ENCODE data around the gene SUSD3. TPM values are rescaled to one million over a fixed set of nuclear protein-coding genes. Genes with fewer than 3 reads are reported as not detected.
"Not testable (repeated sequence)": the region's sequence is repeated elsewhere in the genome, so short reads cannot be mapped to it uniquely, and the experiment has no call there.

The SUSD3 gene
- total and polyA plus RNA-seq, 5 donors: 0.16 to 2.0 (median 1.2) TPM

DNA sequence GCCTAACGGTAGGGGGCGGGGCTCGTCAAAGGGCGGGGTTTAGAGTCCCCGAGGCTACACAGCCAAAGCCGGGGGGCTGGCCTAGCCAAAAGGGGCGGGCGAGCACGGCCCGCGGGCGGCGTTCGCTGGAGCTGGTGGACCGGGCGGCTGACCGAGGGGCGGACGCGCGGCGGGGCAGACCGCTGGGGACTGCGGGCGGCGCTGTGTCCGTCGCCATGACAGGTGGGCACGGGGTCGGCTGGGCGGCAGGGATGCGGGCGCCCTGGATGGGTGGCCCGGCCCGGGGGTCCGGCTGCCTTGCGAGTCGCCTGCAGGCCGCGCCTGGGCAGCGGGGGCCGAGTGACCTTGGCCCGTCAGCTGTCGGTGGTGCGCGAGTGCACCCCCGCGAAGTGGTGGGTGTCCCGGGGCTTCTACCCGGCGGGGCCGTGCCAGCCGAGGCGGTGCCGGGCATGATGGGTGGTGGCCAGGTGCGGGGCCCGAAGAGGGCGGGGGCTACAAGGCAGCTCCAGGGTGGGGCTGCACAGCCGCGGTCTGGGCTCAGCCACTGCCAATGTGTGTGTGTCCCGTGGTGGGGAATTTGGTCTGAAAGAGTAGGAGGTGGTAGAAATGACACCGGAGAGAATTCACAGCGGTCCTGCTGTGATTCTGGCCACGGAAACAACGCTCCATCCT, 37.8 kb downstream of the SUSD3 start, which contains the start of gene CARD19:
CARD19 (plus strand) TSS at position 87 of the 672 bp plus-strand sequence; CDS start at position 216, 129 bp downstream.
- under 1% methylated on average over 65 of the region's 65 CpGs for WGBS
- intact Hi-C loops (cut with DNase I): loop anchor here in 1 of 4 donors (10.0 kb wide), 1 partner anchor 359 kb away; the partner anchor contains the start of genes FAM120A and FAM120AOS
- peaks cover 8% of the 10 kb centered on the region for H3K4me1 ChIP-seq (ENCODE audit: control insufficient read depth, insufficient read depth, low read length)

DNA sequence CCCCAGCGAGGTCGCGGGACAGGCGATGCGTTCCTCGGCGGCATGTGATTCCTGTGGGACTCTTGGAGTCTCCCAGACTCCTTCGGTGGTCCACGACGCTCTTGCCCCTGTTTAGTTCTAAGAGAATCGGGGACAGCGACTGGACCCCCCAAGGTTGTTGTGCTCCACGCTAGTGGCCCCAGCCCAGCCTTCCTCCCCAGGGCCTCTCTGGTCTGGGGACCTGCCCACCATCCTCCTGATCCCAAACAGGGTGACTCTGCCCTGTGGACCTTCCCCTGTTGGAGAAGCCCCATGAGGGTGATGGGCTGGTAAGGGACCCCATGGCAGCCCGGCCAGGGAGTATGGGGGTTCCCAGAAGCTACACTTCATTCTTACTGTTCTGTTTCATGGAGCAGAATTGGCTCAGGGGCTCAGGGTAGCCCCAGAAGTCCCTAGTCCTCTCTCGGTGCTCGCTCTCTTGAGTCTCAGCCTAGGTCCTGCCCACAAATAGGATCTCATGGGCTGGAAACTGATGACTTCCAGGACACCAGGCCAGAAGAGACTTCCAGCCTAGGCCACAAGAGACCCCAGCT, 38.4 kb downstream of the SUSD3 start:
- H3K4me3 ChIP-seq (ENCODE audit: low read length): peak overlapping the region; percentile 69
- DNase-seq (peak in 1 of 3 donors; percentile 60), ATAC-seq (no peak)
- 17% methylated on average over 16 of the region's 16 CpGs for WGBS
- H3K27me3 ChIP-seq (ENCODE audit: control insufficient read depth, insufficient read depth): no peaks in the 10 kb centered on the region
- peak overlapping the region; percentile 84 for H3K27ac ChIP-seq (ENCODE audit: low read length)
- H3K4me1 ChIP-seq (ENCODE audit: control insufficient read depth, insufficient read depth, low read length): peaks cover 8% of the 10 kb centered on the region
- intact Hi-C loops (cut with DNase I): loop anchor here in 1 of 4 donors (10.0 kb wide), 1 partner anchor 358 kb away; the partner anchor contains the start of genes FAM120A and FAM120AOS
- no peaks in the 10 kb centered on the region for H3K9me3 ChIP-seq (ENCODE audit: control insufficient read depth, low read length)

More for the DNA sequence above, 37.8 kb downstream of the SUSD3 start, which contains the start of gene CARD19:
- H3K4me3 ChIP-seq (ENCODE audit: low read length): peak within 1 kb of the TSS; percentile 69
- no peaks in the 10 kb centered on the region for H3K27me3 ChIP-seq (ENCODE audit: control insufficient read depth, insufficient read depth)
- peak within 1 kb of the TSS; percentile 85 for H3K27ac ChIP-seq (ENCODE audit: low read length)
- no peaks in the 10 kb centered on the region for H3K9me3 ChIP-seq (ENCODE audit: control insufficient read depth, low read length)
- peak; percentile 1 to 3 for ATAC-seq
- DNase-seq: peak in 1 of 3 donors; percentile 72

DNA sequence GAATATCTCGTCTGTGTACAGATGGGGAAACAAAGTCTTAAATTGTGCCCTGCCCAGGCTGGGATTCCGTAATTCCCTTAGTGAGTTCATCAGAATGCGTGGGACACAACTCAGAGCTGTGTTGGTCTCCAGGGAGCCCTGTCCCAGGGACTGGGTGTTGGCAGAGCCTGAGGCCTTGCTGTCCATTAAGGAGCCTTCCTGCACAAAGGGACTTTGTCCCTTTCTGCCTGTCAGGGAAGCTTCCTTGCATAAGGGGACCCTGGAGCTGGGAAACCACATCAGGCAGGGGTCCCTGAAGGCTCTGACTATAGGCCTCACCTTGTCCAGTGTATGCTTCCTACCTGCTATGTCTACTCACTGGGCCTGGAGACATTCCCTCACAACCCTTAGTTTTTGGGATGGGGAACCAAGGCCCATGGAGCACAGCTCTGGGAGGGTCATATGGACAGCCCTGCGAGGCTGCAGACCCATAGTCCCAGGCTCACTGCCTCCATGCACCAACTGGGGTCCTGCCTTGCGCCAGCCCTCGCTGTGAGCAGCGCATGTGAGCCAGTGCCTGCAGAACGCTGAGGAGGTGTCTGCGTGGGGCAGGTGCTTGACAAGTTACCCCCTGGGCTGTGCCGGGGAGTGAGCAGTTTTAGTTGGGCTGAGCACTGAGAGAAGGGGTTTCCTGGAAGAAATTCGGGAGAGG, 39.2 kb downstream of the SUSD3 start:
- DNase-seq: peak in 1 of 3 donors; percentile 56
- H3K27me3 ChIP-seq (ENCODE audit: control insufficient read depth, insufficient read depth): no peaks in the 10 kb centered on the region

DNA sequence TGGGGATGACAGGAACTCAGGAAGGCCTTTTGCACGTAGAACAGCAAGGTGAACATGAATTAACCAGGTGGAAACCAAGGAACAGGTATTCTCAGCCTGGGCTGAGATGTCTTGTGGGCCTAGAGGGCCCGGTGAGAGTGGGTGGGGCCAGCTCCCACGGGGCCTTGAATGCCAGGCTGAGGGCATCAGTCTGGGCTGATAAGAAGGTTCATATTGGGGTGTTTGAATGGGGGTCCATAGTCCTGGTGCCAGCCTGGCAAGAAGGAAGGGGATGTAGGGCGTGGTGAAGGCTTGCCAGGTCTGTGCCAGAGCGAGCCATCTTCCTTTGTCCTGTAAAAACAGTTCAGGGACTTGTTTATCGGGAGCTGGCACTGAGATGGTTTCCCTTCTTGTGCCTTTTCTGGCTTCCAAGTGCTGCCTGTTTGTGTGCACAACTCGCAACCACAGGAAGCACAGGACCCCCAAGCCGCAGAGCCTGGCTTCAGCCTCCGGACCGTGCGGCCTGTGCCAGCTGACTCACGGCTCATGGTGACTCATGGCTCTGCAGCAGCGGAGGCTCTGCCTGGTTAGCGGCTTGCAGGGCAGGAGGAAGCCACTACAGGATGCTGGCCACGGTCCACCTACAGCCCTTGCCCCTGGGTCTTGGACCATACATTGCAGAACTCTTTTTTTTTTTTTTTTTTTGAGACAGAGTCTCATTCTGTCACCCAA, 39.9 kb downstream of the SUSD3 start:
- Histone ChIP-seq H3K27me3 (ENCODE audit: control insufficient read depth, insufficient read depth) (no peaks in the 10 kb centered on the region), H3K4me1 (ENCODE audit: control insufficient read depth, insufficient read depth, low read length) (peaks cover 8% of the 10 kb centered on the region), H3K9me3 (ENCODE audit: control insufficient read depth, low read length) (no peaks in the 10 kb centered on the region), H3K27ac (ENCODE audit: low read length) (peak overlapping the region; percentile 17), H3K4me3 (ENCODE audit: low read length) (no peak overlapping the region)
- intact Hi-C loops (cut with DNase I): loop anchor here in 1 of 4 donors (10.0 kb wide), 1 partner anchor 356 kb away; the partner anchor contains the start of genes FAM120A and FAM120AOS
- ATAC-seq (peak; percentile 45 to 53), DNase-seq (peak; percentile 94 to 95 (median 95))
- 28% methylated on average over 15 of the region's 15 CpGs for WGBS

More for the DNA sequence above, 39.2 kb downstream of the SUSD3 start:
- WGBS: 74% methylated on average over 11 of the region's 11 CpGs
- Histone ChIP-seq H3K4me3 (ENCODE audit: low read length) (no peak overlapping the region), H3K4me1 (ENCODE audit: control insufficient read depth, insufficient read depth, low read length) (peaks cover 8% of the 10 kb centered on the region), H3K9me3 (ENCODE audit: control insufficient read depth, low read length) (no peaks in the 10 kb centered on the region), H3K27ac (ENCODE audit: low read length) (peak overlapping the region; percentile 6)
- intact Hi-C loops (cut with DNase I): loop anchor here in 1 of 4 donors (10.0 kb wide), 1 partner anchor 357 kb away; the partner anchor contains the start of genes FAM120A and FAM120AOS
- ATAC-seq: no peak

DNA sequence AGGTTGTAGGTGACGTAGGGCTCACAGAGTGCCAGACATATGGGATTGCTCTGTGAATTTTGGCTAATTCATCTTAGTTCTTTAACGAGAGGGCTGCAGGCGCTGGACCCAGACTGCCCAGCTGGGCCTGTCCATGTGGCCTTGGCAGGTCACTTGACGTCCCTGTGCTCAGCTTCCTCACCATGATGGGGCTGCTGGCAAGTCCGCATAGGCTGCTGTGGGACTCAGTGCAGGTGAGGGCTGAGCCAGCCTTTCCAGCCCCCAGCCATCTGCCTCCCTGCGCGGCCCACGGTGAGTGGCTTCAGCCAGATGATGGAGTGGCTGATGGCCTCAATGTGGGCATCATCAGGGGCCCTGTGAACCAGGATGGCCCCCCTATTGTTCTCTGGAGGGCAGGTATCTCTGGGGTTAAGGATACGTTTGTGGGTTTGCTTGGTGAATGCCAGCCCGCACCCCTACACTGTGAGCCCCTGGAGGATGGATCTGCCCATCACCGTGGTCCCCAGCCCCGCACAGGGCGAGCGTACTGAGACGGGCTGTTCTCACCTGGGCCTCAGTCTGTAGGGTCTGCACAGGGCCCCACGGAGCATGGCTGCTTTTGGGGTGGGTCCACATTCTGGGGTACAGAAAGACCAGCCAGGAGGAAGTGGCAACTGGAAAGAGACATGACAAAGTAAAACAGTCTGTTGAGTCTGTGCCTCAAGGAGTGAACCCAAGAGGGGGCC, 41.2 kb downstream of the SUSD3 start:
- peak in 2 of 3 donors; percentile 44 to 55 for DNase-seq
- no peak for ATAC-seq
- Histone ChIP-seq H3K27me3 (ENCODE audit: control insufficient read depth, insufficient read depth) (no peaks in the 10 kb centered on the region), H3K4me1 (ENCODE audit: control insufficient read depth, insufficient read depth, low read length) (peaks cover 8% of the 10 kb centered on the region), H3K4me3 (ENCODE audit: low read length) (no peak overlapping the region), H3K9me3 (ENCODE audit: control insufficient read depth, low read length) (no peaks in the 10 kb centered on the region), H3K27ac (ENCODE audit: low read length) (no peak overlapping the region)
- 89% methylated on average over 16 of the region's 16 CpGs for WGBS
- intact Hi-C loops (cut with DNase I): loop anchor here in 2 of 4 donors (10.0 kb wide), 2 partner anchors 205 to 355 kb away; partner anchors contain the start of genes FAM120A (in 1 of the 2) and FAM120AOS (in 1 of the 2)

DNA sequence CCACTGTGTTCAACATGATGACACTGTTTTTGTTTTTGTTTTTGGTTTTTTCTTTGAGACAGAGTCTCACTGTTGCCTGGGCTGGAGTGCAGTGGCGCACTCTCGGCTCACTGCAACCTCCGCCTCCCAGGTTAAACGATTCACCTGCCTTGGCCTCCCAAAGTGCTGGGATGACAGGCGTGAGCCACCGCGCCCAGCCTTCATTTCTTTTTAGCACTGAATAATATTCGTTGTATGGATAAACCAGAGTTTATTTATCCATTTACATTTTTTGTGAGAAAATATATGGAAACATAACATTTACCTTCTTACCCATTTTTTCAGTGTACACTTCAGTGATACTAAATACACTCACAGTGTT, 41.8 kb downstream of the SUSD3 start:
- H3K4me1 ChIP-seq (ENCODE audit: control insufficient read depth, insufficient read depth, low read length): peaks cover 8% of the 10 kb centered on the region
- H3K4me3 ChIP-seq (ENCODE audit: low read length): no peak overlapping the region
- peak in 2 of 3 donors; percentile 16 to 27 for DNase-seq
- ATAC-seq: no peak
- intact Hi-C loops (cut with DNase I): loop anchor here in 1 of 4 donors (10.0 kb wide), 1 partner anchor 205 kb away; no protein-coding TSS in a partner anchor
- no peaks in the 10 kb centered on the region for H3K27me3 ChIP-seq (ENCODE audit: control insufficient read depth, insufficient read depth)
- no peak overlapping the region for H3K27ac ChIP-seq (ENCODE audit: low read length)
- 96% methylated on average over 8 of the region's 8 CpGs for WGBS
- H3K9me3 ChIP-seq (ENCODE audit: control insufficient read depth, low read length): no peaks in the 10 kb centered on the region

DNA sequence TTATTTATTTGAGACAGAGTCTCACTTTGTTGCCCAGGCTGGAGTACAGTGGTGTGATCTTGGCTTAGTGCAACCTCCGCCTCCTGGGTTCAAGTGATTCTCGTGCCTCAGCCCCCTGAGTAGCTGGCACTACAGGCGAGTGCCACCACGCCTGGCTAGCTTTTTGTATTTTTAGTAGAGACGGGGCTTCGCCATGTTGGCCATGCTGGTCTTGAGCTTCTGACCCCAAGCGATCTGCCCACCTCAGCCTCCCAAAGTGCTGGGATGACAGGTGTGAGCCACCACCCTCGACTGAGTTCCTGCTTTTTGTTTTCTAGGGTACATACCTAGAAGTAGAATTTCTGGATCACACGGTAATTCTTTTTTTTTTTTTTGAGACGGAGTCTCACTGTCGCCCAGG, 42.6 kb downstream of the SUSD3 start:
- intact Hi-C loops (cut with DNase I): loop anchor here in 1 of 4 donors (10.0 kb wide), 1 partner anchor 204 kb away; no protein-coding TSS in a partner anchor
- H3K9me3 ChIP-seq (ENCODE audit: control insufficient read depth, low read length); H3K4me1 ChIP-seq (ENCODE audit: control insufficient read depth, insufficient read depth, low read length); H3K27me3 ChIP-seq (ENCODE audit: control insufficient read depth, insufficient read depth); H3K27ac ChIP-seq (ENCODE audit: low read length); H3K4me3 ChIP-seq (ENCODE audit: low read length); ATAC-seq: not testable (repeated sequence)
- peak in 2 of 3 donors; percentile 9 to 30 for DNase-seq
- WGBS: 98% methylated on average over 11 of the region's 11 CpGs

DNA sequence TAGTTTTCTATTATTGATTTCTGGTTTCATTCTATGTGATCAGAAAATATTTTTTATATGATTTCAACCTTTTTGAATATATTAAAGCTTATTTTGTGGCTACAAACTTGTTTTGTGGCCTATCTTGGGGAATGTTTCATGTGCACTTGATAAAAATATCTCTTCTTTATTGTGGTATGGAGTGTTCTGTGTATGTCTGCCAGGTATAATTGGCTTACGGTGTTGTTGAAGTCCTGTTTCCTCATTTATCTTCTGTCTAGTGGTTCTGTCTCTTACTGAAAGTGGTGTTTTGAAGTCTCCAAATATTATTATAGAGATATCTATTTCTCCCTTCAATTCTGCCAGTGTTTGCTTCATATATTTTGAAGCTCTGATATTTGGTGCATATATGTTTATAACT, 47.1 kb downstream of the SUSD3 start:
- no peaks in the 10 kb centered on the region for H3K4me1 ChIP-seq (ENCODE audit: control insufficient read depth, insufficient read depth, low read length)
- H3K27me3 ChIP-seq (ENCODE audit: control insufficient read depth, insufficient read depth): no peaks in the 10 kb centered on the region
- WGBS: 69% methylated on average over 1 of the region's 1 CpG
- no peaks in the 10 kb centered on the region for H3K9me3 ChIP-seq (ENCODE audit: control insufficient read depth, low read length)
- intact Hi-C loops (cut with DNase I): loop anchor here in 1 of 4 donors (10.0 kb wide), 1 partner anchor 199 kb away; no protein-coding TSS in a partner anchor
- ATAC-seq (no peak), DNase-seq (no peak)
- H3K27ac ChIP-seq (ENCODE audit: low read length): no peak overlapping the region
- no peak overlapping the region for H3K4me3 ChIP-seq (ENCODE audit: low read length)

DNA sequence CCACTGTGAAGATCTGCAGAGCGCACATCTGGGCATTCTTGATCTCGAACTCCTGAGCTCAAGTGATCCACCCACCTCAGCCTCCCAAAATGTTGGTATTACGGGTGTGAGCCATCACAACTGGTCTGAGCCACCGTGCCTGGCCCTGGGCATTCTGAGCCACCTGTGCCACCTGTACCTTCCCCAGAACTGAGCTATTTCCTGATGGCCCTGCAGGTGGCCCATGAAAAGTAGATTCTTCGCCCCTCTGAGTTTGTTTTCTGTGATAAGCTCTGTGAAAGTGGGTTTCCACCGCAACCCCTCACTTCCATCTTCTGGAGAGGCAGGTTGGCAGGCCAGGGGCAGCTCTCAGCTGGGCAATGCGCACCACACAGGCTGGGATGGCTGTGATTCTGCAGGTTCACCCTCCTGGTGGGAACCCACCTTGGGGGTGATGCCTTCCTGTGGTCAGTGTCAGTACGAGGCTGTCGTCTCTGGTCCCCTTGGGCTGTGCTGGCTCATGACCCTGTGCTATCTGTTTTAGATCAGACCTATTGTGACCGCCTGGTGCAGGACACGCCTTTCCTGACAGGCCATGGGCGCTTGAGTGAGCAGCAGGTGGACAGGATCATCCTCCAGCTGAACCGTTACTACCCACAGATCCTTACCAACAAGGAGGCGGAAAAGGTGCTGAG, 48.8 kb downstream of the SUSD3 start:
- Histone ChIP-seq H3K4me1 (ENCODE audit: control insufficient read depth, insufficient read depth, low read length) (no peaks in the 10 kb centered on the region), H3K27me3 (ENCODE audit: control insufficient read depth, insufficient read depth) (no peaks in the 10 kb centered on the region), H3K9me3 (ENCODE audit: control insufficient read depth, low read length) (no peaks in the 10 kb centered on the region), H3K27ac (ENCODE audit: low read length) (no peak overlapping the region), H3K4me3 (ENCODE audit: low read length) (no peak overlapping the region)
- DNase-seq: peak in 2 of 3 donors; percentile 28 to 33
- intact Hi-C loops (cut with DNase I): loop anchor here in 1 of 4 donors (10.0 kb wide), 1 partner anchor 198 kb away; no protein-coding TSS in a partner anchor
- WGBS: 84% methylated on average over 14 of the region's 14 CpGs
- ATAC-seq: no peak

Measured in right cardiac atrium (tissue), 5 donors.